Mucosa of stomach (tissue), 1 donor: Measurements from ENCODE around the gene AKT1.

ENCODE experiments used
- H3K27me3 ChIP-seq: one replicate; pipeline ENCODE4 v1.7.0; 2013; ENCODE audit warnings: mild to moderate bottlenecking, low read length; ENCODE audit not compliant: control insufficient read depth, insufficient read depth
- H3K36me3 ChIP-seq: one replicate; pipeline ENCODE4 v1.7.0; 2013; ENCODE audit warnings: low read length; ENCODE audit not compliant: control insufficient read depth, insufficient read depth
- H3K4me1 ChIP-seq: one replicate; pipeline ENCODE4 v1.7.0; 2013; ENCODE audit warnings: mild to moderate bottlenecking, low read length; ENCODE audit not compliant: control insufficient read depth, insufficient read depth
- H3K4me3 ChIP-seq: one replicate; pipeline ENCODE4 v1.7.0; 2013; ENCODE audit warnings: low read length
- H3K9ac ChIP-seq: one replicate; pipeline ENCODE4 v1.7.0; 2013; ENCODE audit warnings: mild to moderate bottlenecking, low read length, moderate library complexity
- H3K9me3 ChIP-seq: one replicate; pipeline ENCODE4 v1.7.0; 2013; ENCODE audit warnings: mild to moderate bottlenecking, low read length, moderate library complexity; ENCODE audit not compliant: control insufficient read depth
- donor health status: Pancreatic carcinoma.

The AKT1 gene

DNA sequence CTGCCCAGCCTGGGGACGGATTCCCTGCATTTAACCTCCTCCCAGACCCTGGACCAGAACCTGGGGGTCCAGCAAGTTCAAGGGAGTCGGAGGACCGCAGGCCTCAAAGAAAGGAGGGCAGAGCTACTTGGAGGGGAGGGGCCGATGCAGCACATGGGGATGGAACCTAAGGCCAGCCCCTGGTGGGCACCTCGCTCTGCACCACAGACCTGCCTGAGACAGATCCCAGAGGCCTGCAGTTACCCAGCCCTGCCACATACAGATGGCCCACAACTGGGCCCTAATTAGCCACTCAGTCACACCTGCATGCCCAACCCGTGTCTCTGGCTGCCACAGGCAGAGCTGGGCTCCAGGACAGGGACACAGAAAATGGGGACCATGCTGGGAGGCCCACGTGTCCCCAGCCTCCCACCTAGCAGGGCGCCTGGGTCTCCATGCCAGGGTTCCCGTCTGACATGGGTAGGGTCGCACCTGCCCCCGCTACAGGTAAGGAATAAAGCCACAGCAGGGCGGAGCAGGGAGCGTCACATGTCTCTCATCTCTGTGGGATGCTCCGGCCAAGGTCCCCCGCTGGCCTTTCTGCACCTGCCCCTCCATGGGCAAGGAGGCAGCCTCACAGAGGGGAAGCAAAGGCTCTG is 16.7 kb downstream of the AKT1 start:
- H3K27me3 ChIP-seq: no peaks in the 10 kb centered on the region
- no peak overlapping the region for H3K4me3 ChIP-seq
- H3K4me1 ChIP-seq: peaks cover 7% of the 10 kb centered on the region
- no peaks in the 10 kb centered on the region for H3K9me3 ChIP-seq
- H3K36me3 ChIP-seq: no peaks in the 10 kb centered on the region
- H3K9ac ChIP-seq: no peak overlapping the region

DNA sequence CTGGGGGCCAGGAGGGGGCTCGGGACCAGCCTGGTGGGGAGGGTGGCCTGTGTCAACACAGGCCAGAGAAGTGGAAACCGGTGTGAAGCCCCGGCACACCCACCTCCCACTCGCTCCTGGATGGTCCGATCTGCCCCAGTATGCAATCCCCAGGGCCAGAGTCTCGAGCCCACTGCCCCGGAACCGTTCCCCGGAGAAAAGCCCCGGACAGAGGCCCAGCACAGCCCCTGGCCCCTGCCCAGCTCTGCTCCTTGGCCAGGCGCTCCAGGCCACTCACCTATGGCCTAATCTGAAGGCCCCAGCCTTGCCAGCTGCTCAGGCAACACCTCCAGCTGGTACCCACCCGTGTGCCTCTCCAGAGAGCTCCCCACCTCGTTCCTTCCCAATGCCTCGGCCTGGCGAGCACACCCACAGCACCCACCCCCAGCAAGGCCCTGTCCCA is 17.7 kb downstream of the AKT1 start:
- Histone ChIP-seq H3K9ac (no peak overlapping the region), H3K4me3 (no peak overlapping the region), H3K36me3 (no peaks in the 10 kb centered on the region), H3K27me3 (no peaks in the 10 kb centered on the region), H3K9me3 (no peaks in the 10 kb centered on the region), H3K4me1 (peaks cover 7% of the 10 kb centered on the region)

DNA sequence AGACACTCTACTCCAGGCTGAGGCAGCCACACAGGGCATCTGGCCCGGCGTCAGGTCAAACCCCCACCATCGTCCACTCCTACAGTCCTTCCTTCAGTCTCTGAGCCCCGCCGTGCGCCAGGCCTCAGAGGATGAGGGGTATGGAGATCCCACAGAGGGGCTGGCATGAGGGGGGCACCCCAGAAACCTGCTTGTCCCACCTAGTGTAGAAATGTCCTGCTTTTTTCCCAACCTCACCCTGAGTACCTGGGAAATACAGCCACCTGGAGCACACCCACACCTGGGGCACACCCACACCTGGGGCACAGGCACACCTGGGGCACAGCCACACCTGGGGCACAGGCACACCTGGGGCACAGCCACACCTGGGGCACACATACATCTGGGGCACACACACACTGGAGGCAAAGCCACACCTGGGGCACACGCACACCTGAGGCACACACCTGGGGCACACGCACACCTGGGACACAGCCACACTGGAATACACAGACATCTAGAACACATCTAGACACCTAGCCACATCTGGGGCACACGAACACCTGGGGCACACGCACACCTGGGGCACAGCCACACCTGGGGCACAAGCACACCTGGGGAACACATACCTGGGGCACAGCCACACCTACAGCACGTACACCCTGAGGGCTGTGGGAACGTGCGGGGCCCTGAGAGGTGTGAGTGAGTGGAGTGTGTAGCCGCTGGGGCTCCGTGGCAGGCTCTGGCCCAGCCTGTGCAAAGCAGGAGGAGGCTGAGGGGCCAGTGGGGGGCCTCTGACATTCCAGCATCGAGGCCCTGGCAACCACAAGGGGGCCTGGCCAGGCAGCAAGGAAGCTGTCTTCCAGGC is 18.4 kb downstream of the AKT1 start:
- H3K9me3 ChIP-seq: no peaks in the 10 kb centered on the region
- H3K4me3 ChIP-seq: no peak overlapping the region
- no peaks in the 10 kb centered on the region for H3K36me3 ChIP-seq
- no peak overlapping the region for H3K9ac ChIP-seq
- H3K4me1 ChIP-seq: peaks cover 9% of the 10 kb centered on the region
- H3K27me3 ChIP-seq: no peaks in the 10 kb centered on the region

DNA sequence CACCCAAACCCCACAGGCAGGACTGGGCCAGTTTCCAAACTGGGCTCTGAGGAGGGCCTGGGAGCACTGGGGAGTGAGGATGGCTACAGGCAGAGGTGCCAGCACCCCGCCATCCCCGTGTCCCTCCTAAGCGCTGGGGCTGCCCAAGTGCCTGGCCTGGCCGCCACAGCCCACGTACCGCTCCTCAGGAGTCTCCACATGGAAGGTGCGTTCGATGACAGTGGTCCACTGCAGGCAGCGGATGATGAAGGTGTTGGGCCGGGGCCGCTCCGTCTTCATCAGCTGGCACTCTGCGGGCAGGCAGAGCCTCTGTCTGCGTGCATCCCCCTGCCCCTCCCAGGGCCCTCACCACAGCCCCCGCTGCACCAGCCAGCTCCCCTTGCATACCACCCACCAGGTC is 19.1 kb downstream of the AKT1 start:
- Histone ChIP-seq H3K9ac (no peak overlapping the region), H3K36me3 (peaks cover 4% of the 10 kb centered on the region), H3K4me3 (no peak overlapping the region), H3K9me3 (no peaks in the 10 kb centered on the region), H3K27me3 (no peaks in the 10 kb centered on the region), H3K4me1 (peaks cover 16% of the 10 kb centered on the region)

DNA sequence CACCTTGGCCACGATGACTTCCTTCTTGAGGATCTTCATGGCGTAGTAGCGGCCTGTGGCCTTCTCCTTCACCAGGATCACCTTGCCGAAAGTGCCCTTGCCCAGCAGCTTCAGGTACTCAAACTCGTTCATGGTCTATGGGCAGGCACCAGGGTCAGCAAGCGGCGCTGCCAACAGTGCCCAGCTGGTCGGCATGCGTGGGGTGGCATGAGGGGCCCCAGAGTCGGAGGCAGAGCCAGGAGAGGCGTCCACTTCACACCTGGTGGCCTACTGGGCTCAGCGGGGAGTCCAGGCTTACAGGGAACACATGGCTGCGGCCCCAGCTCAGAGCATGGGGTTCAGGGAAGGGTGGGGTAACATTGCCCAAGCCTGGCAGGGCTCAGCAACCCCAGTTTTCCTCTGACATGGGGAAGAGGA is 20.5 kb downstream of the AKT1 start:
- peaks cover 16% of the 10 kb centered on the region for H3K4me1 ChIP-seq
- no peaks in the 10 kb centered on the region for H3K27me3 ChIP-seq
- peaks cover 13% of the 10 kb centered on the region for H3K36me3 ChIP-seq
- no peak overlapping the region for H3K9ac ChIP-seq
- no peaks in the 10 kb centered on the region for H3K9me3 ChIP-seq
- no peak overlapping the region for H3K4me3 ChIP-seq

DNA sequence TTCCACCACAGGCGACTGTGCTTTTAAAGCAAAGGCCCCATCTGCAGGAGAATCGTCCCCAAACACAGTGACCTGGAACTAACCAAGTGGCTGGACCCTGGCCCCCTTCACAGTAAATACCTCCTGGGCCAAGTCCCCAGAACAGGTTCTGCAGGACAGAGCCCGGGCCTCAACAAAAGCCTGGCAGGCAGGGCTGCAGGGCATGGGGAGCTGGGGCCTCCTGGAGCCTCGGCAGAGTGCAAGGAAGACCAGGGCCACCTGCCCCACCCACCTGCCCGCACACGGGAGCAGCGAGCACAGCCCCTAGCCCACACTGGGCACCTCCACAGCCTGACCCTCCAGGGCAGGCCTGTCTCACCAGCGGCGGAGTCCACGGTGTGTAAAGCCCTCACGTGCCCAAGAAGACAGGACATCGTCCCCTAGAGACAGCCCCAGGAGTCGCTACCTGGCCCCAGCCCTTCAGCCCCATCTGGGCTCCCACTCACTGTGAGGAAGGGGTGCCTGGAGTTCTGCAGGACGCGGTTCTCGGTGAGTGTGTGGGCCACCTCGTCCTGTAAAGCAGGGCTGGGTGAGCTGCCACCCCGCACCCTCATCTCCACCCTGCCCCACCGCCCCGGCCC is 21.0 kb downstream of the AKT1 start:
- Histone ChIP-seq H3K27me3 (no peaks in the 10 kb centered on the region), H3K4me3 (no peak overlapping the region), H3K9me3 (no peaks in the 10 kb centered on the region), H3K4me1 (peaks cover 16% of the 10 kb centered on the region), H3K9ac (no peak overlapping the region), H3K36me3 (peaks cover 13% of the 10 kb centered on the region)

DNA sequence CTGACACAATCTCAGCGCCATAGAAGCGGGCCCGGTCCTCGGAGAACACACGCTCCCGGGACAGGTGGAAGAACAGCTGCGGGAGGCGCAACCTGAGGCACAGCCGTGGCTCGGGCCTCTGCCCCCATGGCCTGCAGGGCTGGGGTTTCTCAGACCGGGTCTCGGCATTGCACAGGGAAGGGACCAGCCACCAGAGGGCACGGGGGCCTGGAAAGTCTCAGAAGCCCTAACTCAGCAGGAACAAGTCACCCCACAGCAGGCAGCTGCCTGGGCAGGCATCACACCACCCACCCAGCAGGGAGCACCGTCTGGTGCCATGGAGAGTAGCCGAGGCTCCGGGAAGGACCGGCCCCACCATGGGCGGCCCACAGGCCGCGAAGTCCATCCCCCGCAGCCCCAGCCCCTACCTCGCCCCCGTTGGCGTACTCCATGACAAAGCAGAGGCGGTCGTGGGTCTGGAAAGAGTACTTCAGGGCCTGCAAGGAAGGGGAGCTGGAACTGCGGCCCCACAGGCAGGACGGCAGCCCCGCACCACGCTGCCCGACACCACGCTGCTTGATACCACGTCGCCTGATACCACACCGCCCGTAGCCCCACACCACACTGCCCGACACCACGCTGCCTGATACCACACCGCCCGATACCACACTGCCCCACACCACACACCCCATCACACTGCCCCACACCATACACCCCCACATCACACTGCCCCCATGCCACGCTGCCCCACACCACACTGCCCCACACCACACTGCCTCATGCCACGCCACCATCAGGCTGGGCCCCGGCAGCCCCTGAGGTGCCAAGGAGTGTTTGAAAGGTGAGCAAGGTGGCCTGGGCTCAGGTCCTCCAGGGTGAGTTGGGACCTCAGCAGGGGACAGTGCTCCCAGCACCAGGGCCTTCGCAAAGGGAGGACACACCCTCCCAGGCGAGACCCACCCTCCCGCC is 21.8 kb downstream of the AKT1 start:
- Histone ChIP-seq H3K36me3 (peaks cover 13% of the 10 kb centered on the region), H3K9ac (no peak overlapping the region)

DNA sequence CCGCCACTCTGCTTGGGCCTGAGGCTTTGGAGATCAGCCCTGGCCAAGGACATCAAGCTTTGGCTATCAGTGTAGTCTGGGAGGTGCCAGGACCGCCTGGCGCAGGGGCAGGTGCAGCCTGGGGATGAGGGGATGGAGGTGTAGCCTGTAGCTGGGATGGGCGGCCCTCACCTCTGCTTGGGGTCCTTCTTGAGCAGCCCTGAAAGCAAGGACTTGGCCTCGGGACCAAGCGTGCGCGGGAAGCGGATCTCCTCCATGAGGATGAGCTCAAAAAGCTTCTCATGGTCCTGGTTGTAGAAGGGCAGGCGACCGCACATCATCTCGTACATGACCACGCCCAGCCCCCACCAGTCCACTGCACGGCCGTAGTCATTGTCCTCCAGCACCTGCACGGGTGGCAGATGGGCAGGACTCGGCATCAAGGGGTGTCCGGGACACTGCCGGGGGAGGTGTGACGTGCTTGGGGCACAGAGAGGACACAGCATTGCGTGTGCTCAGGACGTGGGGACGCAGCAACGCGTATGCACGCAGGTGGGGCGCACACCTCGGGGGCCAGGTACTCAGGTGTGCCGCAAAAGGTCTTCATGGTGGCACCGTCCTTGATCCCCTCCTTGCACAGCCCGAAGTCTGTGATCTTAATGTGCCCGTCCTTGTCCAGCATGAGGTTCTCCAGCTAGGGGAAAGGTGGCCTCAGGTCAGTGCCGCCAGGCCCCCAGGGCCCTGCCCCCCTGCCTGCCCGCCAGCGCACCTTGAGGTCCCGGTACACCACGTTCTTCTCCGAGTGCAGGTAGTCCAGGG is 22.6 kb downstream of the AKT1 start:
- Histone ChIP-seq H3K27me3 (no peaks in the 10 kb centered on the region), H3K4me1 (peaks cover 19% of the 10 kb centered on the region), H3K9me3 (no peaks in the 10 kb centered on the region), H3K9ac (no peak overlapping the region), H3K4me3 (no peak overlapping the region), H3K36me3 (peaks cover 13% of the 10 kb centered on the region)

More for the DNA sequence above, 21.8 kb downstream of the AKT1 start:
- H3K9me3 ChIP-seq: no peaks in the 10 kb centered on the region
- H3K4me1 ChIP-seq: peaks cover 17% of the 10 kb centered on the region
- H3K4me3 ChIP-seq: no peak overlapping the region
- H3K27me3 ChIP-seq: no peaks in the 10 kb centered on the region

DNA sequence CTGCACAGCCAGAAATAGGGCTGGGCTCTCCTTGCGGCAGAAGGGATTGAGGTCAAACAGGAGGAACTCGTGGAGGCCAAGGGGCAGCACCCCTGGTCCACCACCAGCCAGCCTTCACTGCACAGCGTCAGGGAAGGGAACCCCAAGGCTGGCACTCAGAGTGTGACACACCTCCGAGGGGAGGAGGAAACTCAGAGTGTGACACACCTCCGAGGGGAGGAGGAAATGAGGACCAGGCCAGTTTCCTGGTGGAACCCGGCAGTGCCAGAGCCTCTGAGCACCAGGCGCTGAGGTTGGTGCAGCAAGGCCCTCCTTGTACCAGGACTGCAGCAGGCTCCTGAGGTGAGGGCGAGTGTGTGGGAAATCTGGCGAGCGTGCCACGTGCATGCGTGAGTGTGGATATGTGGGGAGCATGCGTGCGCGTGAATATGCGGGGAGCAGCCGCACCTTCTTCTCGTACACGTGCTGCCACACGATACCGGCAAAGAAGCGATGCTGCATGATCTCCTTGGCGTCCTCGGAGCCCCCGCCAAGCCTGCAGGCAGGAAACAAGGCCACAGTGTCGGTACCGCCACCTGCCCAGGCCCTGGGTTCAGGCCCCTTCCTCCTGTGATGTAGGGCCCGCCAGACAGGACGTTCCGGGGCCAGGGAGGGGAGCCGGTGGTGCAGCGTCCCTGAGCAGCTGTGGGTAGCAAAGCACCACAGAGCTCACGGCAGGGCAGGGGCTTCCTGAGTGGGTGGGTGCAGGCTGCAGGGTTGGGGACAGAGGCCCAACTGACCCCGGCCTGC is 23.4 kb downstream of the AKT1 start:
- peaks cover 13% of the 10 kb centered on the region for H3K4me1 ChIP-seq
- no peak overlapping the region for H3K9ac ChIP-seq
- no peaks in the 10 kb centered on the region for H3K27me3 ChIP-seq
- H3K36me3 ChIP-seq: peaks cover 13% of the 10 kb centered on the region
- H3K9me3 ChIP-seq: no peaks in the 10 kb centered on the region
- no peak overlapping the region for H3K4me3 ChIP-seq

DNA sequence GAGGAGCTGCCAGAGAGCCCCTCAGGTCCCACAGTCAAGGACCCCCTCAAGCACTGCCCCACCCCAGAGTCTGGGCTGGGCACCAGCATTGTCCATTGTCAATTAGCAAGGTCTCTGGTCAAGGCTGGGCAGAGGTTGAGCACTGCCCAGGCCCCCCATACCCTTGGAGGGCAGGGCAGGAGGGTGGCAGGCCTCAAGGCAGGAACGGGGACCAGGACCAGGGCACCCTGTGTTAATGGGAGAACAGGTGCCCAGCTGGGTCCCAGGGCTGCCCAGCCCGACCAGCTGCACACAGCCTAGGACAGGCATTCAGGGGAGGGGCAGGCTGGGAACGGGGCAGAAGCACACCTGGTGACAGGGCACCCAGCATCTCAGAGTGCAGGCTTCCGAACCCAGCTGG is 24.2 kb downstream of the AKT1 start:
- Histone ChIP-seq H3K9ac (no peak overlapping the region), H3K27me3 (no peaks in the 10 kb centered on the region), H3K36me3 (peaks cover 13% of the 10 kb centered on the region), H3K4me1 (peaks cover 12% of the 10 kb centered on the region), H3K4me3 (no peak overlapping the region), H3K9me3 (no peaks in the 10 kb centered on the region)
